Activated CD4-positive, alpha-beta T cell treated with anti-CD3 and anti-CD28 coated beads, Interleukin-2, amount 50 U/mL, for 16 hours (primary cell): ENCODE data around the gene TMEM72.

Experiments
- DNase-seq: peaks from one replicate; pipeline ENCODE4 v3.0.0-alpha.2; 2020

Gene TMEM72

DNA sequence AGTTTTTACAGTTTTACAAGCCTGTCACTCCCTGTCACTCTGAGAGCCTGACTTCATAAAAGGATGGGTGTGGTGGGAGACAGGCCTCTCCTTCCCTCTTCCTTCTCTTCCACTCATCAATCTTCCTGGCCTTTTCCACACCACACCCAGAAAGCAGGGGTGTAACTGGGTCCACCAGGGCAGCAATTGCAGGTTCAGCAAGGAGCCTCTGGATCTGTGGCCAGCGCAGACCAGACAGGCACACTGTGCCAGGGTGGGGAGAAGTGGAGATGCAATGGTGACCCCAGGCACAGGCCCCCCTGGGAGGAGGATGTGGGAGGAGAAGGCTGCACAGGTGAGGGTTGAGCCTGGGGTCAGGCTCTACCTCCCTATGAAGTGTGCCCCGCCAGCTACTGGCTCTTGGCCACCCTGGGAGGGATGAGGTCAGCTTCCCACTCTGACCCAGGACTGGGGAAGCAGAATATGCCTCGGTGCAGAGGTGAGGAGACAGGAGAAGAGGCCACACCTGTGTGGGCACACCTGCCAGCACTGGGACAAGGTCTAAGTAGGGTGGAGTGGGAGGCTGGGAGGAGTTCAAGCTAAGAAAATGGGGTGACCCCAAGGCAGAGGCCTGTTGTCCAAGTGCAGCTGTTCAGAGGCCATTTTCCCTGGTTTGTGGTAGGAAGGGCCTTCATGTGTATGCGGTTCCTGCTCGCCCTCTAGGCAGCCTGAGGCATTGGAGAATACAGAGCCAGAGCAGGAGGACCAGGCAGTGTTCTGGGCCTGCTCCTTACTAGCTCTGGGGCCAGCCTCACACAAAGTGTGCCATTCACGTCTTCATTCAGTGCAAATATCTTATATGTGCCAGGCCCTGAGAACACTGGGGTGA lies 20.2 kb upstream of the TMEM72 start:
- DNase-seq: no peak

DNA sequence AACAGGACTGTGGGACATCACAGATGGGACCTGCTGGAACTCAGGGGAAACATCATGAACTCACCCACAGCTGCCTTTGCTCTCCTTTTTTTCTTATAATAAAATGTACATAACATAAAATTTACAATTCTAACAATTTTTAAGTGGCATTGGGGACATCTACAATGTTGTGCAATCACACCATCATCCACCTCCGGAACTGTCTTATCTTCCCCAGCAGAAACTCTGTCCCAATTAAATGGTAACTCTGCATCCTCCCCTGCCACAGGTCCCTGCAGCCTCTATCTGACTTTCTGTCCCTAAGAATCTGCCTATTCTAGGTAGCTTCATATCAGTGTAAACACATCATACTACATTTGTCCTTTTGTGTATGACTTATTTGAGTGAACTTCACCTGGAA lies 19.4 kb upstream of the TMEM72 start:
- DNase-seq: no peak

DNA sequence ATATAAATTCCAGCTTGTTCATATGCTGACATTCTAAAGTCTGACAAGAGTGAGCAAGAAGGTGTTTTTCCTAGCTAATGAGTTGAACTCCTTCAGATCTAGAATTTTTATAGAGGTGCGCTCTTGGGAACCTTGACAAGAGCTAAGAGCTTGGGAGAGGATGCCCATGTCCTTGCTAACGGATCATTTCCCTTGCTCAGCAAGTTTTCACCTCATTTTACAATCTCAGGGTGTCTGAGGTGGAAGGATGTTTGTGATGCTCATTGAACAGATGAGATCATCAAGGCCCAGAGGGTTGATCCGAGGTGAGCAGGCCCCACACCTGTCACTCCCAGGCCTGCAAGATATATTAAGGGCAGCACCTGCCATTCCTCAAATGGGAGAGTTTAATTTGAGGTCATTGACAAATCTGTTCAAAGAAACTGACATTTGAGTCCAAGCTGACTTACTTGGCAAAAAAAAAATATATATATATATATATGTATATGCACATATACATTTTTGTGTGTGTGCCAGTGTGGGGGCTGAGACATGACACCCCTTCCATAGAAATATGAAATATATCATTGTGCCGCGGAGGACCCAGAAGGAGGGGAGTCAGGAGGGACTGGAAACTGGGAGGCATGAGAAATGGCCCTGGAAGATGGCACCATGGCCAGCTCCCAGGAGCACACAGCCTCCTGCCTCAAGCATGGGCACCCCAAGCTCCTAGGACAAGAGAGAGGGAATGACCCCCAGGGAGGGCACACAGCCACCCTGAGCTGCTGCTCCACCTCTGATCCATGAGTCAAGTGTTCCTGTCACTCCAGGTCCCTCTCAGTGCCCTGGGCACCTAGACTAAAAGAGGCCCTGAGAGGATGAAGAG lies 17.3 kb upstream of the TMEM72 start:
- DNase-seq: no peak

GRCh38 chr10:44894691-44895090 lies 16.4 kb upstream of the TMEM72 start:
- DNase-seq: no peak

DNA sequence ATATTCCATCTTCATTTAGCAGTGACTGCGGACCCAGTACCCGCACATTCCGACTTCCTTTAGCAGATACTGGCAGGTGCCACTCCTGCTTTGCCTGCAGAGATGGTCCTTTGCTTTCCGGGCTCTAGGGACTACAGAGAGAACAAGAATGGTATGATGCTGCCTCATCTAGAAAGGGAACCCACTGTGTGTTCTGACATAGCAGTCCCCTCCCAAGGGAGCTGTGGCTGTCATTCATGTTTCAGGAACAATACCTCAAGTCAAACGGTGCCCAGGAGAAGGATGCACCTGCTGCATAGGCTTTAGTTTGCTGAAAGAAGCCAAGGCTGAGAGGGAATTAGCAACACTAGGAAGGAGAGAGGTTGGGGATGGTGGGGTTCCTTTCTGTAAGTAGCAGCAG lies 15.9 kb upstream of the TMEM72 start:
- DNase-seq: no peak

DNA sequence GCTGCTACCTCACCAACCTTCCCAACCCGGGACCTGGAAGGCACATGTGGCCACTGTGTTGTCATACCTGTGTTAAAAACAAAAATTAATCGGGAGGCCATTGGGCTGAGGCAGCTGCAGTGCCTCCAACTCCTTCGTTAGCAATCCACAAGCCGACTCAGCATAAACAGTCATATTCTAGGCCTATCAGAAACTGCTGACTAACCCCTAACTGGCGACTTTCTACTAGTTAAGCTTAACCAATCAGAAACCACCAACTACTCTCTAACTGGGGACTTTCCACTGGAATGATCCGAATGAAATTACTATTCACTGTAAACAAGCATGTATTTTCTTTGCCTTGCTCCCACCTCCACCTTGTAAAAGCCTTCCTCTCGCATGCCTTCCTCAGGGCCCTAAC lies 14.1 kb upstream of the TMEM72 start:
- peak; percentile 11 for DNase-seq

GRCh38 chr10:44898665-44899064 lies 12.5 kb upstream of the TMEM72 start:
- no peak for DNase-seq

GRCh38 chr10:44899450-44900080 lies 11.6 kb upstream of the TMEM72 start:
- DNase-seq: no peak

GRCh38 chr10:44902941-44903545 lies 8.1 kb upstream of the TMEM72 start:
- no peak for DNase-seq

DNA sequence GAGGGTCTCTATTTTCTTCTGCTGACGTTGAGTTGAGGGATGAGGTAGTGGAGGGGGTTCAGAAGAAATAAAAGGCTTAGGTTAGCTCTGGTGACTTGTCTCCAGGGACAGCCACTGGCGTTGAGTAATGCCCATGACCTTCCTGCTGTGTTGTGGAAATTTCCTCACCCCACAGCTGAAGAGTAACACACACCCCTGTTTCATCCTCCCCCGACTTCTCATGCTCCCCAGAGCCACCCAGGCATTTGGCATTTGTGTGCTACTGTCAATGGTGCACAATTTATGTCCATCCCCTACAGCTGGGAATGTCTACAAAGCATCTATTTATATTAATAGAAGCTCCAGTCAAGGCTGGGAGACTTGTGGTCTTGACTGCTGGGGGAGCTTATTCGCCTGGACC lies 4.7 kb upstream of the TMEM72 start:
- no peak for DNase-seq

GRCh38 chr10:44907556-44907955 lies 3.6 kb upstream of the TMEM72 start:
- no peak for DNase-seq

DNA sequence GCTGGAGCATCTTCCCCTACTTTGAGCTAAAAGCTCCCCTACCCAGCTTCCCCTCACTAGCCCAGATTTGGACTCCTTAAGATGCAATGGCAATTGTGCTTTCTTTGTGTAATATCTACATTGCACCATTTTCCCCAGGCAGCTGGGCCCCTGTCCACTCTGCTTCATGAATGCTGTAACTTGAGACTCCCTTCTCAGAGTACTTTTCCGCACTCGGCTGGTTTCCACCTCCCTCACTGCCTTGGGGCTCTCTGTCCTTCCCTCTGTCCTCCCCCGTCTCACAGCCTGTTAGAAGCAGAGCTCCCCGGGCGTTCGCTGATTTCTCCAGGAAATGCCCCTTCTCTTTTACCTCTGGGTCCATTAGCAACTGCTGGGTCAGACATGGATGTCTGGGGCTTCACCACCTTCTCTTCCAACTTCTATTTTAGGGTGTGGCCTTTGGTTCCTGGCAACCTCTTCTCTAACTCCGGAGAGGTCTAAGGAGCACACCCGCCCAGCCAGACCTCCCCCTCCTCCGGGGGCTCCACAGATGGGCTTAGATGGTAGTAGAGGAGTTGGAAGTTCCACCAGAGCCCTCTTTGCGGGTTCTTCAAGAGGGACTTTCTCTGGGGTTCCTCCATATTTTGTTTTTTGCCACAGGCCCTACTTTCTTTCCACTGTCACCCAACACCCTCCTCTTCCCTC lies 2.9 kb upstream of the TMEM72 start:
- DNase-seq: no peak

GRCh38 chr10:44908936-44909630 lies 2.1 kb upstream of the TMEM72 start:
- DNase-seq: no peak

- no peak for DNase-seq
Observed at GRCh38 chr10:44909910-44910309, 1.2 kb upstream of the TMEM72 start.

GRCh38 chr10:44910602-44911001 lies 535 bp upstream of the TMEM72 start:
- no peak for DNase-seq

DNA sequence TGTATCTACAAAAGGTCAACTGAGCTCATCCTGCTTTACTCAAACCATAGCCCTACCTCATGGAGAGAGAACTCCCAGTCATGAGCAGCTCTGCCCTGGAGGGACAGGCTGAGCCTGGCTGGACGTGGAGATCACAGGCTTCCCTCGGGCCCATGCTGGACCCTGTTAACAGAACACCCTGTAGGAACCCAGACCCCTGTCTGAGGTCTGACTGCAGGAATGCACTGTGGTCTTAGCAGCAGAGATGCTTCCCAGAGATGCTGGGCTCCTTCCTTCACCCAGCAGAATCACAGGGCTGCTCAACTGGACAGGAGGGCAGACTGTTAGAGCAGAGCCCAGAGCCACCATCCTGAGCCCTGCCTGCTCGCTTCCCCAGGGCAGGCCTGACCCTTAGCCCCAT lies 814 bp downstream of the TMEM72 start:
- no peak for DNase-seq

DNA sequence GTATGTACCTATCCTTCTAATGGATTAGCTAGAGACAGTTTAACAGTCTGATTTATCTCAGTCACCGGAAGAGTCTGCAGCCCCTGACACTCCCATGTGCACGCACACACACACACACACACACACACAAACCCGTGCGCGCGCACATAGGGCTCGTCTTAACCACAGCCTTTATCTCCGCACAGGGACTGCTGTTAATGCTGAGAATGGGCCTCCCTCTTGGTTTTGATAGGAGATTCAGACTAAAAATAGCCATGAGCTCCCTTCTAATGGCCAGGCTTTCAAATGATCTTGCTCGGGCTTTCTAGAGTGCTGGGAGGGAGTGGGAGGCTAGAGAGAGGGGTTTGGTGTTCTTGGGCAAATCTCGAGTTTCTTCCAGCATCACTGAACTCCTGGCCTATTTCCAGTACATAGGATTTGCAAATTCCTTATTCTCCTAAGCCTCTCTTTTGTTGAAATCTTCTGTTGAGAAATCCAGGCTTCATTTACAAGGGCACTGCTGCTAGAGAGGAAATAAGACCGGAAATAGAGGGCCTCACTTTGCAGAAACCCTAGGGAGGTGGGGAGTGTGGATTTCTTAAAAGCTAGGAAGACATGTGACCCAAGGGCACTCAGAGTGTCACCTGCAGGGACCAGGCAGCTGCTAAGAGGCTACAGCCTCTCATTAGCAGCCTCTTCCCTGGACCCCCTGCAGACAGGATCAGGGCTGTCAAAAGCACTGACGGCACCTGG lies 2.4 kb downstream of the TMEM72 start:
- DNase-seq: peak; percentile 6

DNA sequence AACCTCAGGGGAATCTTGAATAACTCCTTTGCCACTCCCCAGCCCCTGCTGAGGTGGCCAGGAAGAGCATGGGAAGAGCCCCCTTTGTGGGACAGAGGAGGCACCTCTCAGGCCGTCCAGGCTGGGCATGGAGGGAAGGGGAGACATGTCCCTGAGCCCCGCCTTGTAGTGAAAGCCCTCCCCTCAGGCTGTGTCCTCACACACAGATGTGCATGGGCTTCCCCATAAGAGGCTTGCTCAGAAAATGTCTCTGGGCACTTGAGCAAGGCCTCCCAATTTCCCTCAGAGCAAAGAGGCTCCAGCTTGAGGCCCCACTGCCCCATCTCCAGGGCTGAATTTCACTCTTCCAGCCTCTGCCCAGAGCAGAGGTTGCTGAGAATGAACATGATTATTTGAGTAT lies 3.8 kb downstream of the TMEM72 start:
- DNase-seq: no peak

GRCh38 chr10:44916429-44916828 lies 5.3 kb downstream of the TMEM72 start:
- no peak for DNase-seq

DNA sequence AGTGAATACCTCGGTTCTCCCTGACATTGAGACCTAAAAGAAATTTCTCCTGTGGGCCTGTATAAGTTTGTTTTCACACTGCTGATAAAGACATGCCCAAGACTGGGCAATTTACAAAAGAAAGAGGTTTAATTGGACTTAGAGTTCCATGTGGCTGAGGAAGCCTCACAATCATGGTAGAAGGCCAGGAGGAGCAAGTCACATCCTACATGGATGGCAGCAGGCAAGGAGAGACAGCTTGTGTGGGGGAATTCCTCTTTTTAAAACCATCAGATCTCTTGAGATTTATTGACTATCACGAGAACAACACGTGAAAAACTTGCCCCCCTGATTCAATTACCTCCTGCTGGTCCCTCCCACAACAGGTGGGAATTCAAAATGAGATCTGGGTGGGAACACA lies 6.7 kb downstream of the TMEM72 start:
- DNase-seq: no peak

DNA sequence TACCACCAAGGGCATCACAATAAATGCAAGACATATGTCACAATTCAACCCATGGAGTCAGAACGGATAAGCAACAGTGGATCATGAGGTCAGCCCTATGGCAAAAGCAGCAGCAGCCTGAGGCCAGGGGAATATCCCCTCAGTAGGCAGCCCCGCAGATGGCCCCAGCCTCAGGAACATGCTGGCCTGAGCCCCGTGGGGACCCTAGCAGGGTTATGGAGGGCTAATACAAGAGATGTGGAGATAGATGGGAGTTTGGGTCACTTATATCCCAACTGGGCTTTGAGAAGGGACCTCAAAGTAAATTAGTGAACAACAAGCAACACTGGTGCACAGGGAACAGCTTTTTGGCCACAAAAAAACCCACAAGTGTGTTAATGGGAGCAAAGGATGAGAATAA lies 9.1 kb downstream of the TMEM72 start:
- DNase-seq: no peak
